ENCODE results near the gene DUSP12. TPM values are rescaled to one million over a fixed set of nuclear protein-coding genes. Genes with fewer than 3 reads are reported as not detected.

Gene DUSP12
- total and polyA plus RNA-seq, 2 experiments from 2014 or later = 34.2 to 34.9 TPM

DNA sequence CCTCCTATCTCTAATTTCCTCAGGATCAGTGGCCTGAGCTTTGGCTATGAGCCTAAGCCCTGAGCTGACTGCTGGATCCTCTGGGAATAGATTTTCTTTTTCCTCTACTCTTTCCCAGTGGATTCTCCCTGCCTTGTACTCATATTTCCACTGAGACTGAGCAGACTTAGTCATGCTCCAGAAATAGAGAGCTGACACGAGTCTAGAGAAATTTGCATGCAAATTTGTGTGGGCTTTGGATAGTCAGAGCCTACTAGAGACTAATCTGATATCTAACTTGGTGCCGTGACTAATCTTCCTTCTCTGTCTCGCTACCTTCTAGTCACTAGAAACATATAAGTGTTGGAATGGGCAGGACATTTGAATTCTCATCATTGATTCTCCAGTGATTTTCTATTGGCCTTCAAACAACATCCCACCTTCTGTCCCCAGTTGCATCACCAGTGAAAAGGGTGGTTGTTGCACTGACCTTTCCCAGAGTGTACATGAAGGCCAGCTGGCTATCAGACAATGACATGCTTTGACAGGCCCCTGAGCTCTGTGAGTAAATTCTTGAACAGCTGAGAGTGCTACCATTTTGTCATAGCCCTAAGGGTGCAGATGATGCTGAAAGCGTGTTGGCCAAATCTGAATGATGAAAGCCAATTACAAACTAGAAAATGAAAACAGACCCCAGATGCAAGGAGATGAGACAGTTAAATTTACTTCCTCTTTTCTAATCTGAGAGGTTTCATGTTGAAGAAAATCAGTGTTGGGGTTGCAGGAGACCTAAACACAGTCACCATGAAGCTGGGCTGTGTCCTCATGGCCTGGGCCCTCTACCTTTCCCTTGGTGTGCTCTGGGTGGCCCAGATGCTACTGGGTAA lies 42.9 kb upstream of the DUSP12 start, which contains the start of gene FCRLA:
Gene FCRLA (plus strand): TSS at position 748 of the 866 bp plus-strand sequence. CDS start 36 bp downstream, at position 784.
- peak within 1 kb of the TSS; percentile 73 for H3K9ac ChIP-seq
- peak; percentile 98 for DNase-seq
- peaks cover 27% of the 10 kb centered on the region for H3K4me1 ChIP-seq (ENCODE audit: insufficient read depth)
- no peaks in the 10 kb centered on the region for H3K27me3 ChIP-seq (replicated peaks; ENCODE audit: insufficient read depth)
- in situ Hi-C loops (cut with MboI) = no loop called here
- TF ChIP-seq EZH2phosphoT487 (IDR thresholded peaks at IDR 0.05; ENCODE audit: insufficient read depth, low read depth) (no peak), EZH2 (IDR thresholded peaks at IDR 0.05; ENCODE audit: insufficient read depth, poor library complexity, severe bottlenecking) (no peak)
- no peaks in the 10 kb centered on the region for H4K20me1 ChIP-seq (ENCODE audit: insufficient read depth)
- H3F3A ChIP-seq (ENCODE audit: insufficient read depth) = peaks cover 18% of the 10 kb centered on the region
- H3K4me2 ChIP-seq (ENCODE audit: unreplicated experiment) = peak within 1 kb of the TSS; percentile 21
- H3K9me3 ChIP-seq (ENCODE audit: low read depth) = no peaks in the 10 kb centered on the region
- 21 to 23% methylated on average over 4 of the region's 4 CpGs for WGBS, 2 experiments (ENCODE audit: low coverage in 1 of 2, low lambda C conversion rate in 2 of 2, missing lambda C conversion rate in 2 of 2)
- no peaks in the 10 kb centered on the region for H3K36me3 ChIP-seq (ENCODE audit: low read depth)
- H3K9me2 ChIP-seq (ENCODE audit: insufficient read depth) = no peaks in the 10 kb centered on the region
- H3K4me3 ChIP-seq = no peak within 1 kb of the TSS
- peak within 1 kb of the TSS; percentile 68 for H2AFZ ChIP-seq
- peak within 1 kb of the TSS; percentile 96 for H3K27ac ChIP-seq
- no peaks in the 10 kb centered on the region for H3K79me2 ChIP-seq (ENCODE audit: insufficient read depth)

- DNase-seq = no peak
- peaks cover 27% of the 10 kb centered on the region for H3K4me1 ChIP-seq (ENCODE audit: insufficient read depth)
- WGBS, 2 experiments (ENCODE audit: low coverage in 1 of 2, low lambda C conversion rate in 2 of 2, missing lambda C conversion rate in 2 of 2) = 100% methylated on average over 2 of the region's 2 CpGs
- H4K20me1 ChIP-seq (ENCODE audit: insufficient read depth) = no peaks in the 10 kb centered on the region
- H3K79me2 ChIP-seq (ENCODE audit: insufficient read depth) = no peaks in the 10 kb centered on the region
- in situ Hi-C loops (cut with MboI) = no loop called here
- no peaks in the 10 kb centered on the region for H3K36me3 ChIP-seq (ENCODE audit: low read depth)
- H3K9me3 ChIP-seq (ENCODE audit: low read depth) = no peaks in the 10 kb centered on the region
- TF ChIP-seq EZH2phosphoT487 (IDR thresholded peaks at IDR 0.05; ENCODE audit: insufficient read depth, low read depth) (no peak), EZH2 (IDR thresholded peaks at IDR 0.05; ENCODE audit: insufficient read depth, poor library complexity, severe bottlenecking) (no peak)
- H3K9me2 ChIP-seq (ENCODE audit: insufficient read depth) = no peaks in the 10 kb centered on the region
- peak overlapping the region; percentile 96 for H3K27ac ChIP-seq
- peaks cover 18% of the 10 kb centered on the region for H3F3A ChIP-seq (ENCODE audit: insufficient read depth)
- H3K9ac ChIP-seq = no peak overlapping the region
- H3K4me2 ChIP-seq (ENCODE audit: unreplicated experiment) = no peak overlapping the region
- H3K4me3 ChIP-seq = no peak overlapping the region
- H2AFZ ChIP-seq = no peak overlapping the region
- no peaks in the 10 kb centered on the region for H3K27me3 ChIP-seq (replicated peaks; ENCODE audit: insufficient read depth)
These were observed 42.1 kb upstream of the DUSP12 start for GRCh38 chr1:161707503-161707902.

- H3K36me3 ChIP-seq (ENCODE audit: low read depth) = no peaks in the 10 kb centered on the region
- H3K4me1 ChIP-seq (ENCODE audit: insufficient read depth) = peaks cover 27% of the 10 kb centered on the region
- no peak overlapping the region for H2AFZ ChIP-seq
- no peak overlapping the region for H3K4me2 ChIP-seq (ENCODE audit: unreplicated experiment)
- TF ChIP-seq EZH2 (IDR thresholded peaks at IDR 0.05; ENCODE audit: insufficient read depth, poor library complexity, severe bottlenecking) = no peak
- no peak for TF ChIP-seq EZH2phosphoT487 (IDR thresholded peaks at IDR 0.05; ENCODE audit: insufficient read depth, low read depth)
- no peaks in the 10 kb centered on the region for H4K20me1 ChIP-seq (ENCODE audit: insufficient read depth)
- WGBS, 2 experiments (ENCODE audit: low coverage in 1 of 2, low lambda C conversion rate in 2 of 2, missing lambda C conversion rate in 2 of 2) = 68 to 72% methylated on average over 4 of the region's 4 CpGs
- no peaks in the 10 kb centered on the region for H3K9me3 ChIP-seq (ENCODE audit: low read depth)
- peaks cover 18% of the 10 kb centered on the region for H3F3A ChIP-seq (ENCODE audit: insufficient read depth)
- no peaks in the 10 kb centered on the region for H3K9me2 ChIP-seq (ENCODE audit: insufficient read depth)
- in situ Hi-C loops (cut with MboI) = no loop called here
- no peak for DNase-seq
- no peaks in the 10 kb centered on the region for H3K27me3 ChIP-seq (replicated peaks; ENCODE audit: insufficient read depth)
- H3K79me2 ChIP-seq (ENCODE audit: insufficient read depth) = no peaks in the 10 kb centered on the region
- H3K4me3 ChIP-seq = no peak overlapping the region
- no peak overlapping the region for H3K27ac ChIP-seq
- no peak overlapping the region for H3K9ac ChIP-seq
These were observed 40.2 kb upstream of the DUSP12 start for GRCh38 chr1:161709373-161709772.

- no peak overlapping the region for H3K9ac ChIP-seq
- H3K4me2 ChIP-seq (ENCODE audit: unreplicated experiment) = no peak overlapping the region
- H3K9me2 ChIP-seq (ENCODE audit: insufficient read depth) = no peaks in the 10 kb centered on the region
- in situ Hi-C loops (cut with MboI) = no loop called here
- H3K27ac ChIP-seq = no peak overlapping the region
- H3K79me2 ChIP-seq (ENCODE audit: insufficient read depth) = no peaks in the 10 kb centered on the region
- H3K9me3 ChIP-seq (ENCODE audit: low read depth) = no peaks in the 10 kb centered on the region
- 64 to 67% methylated on average over 4 of the region's 4 CpGs for WGBS, 2 experiments (ENCODE audit: low coverage in 1 of 2, low lambda C conversion rate in 2 of 2, missing lambda C conversion rate in 2 of 2)
- peaks cover 15% of the 10 kb centered on the region for H3F3A ChIP-seq (ENCODE audit: insufficient read depth)
- no peaks in the 10 kb centered on the region for H3K36me3 ChIP-seq (ENCODE audit: low read depth)
- H3K27me3 ChIP-seq (replicated peaks; ENCODE audit: insufficient read depth) = no peaks in the 10 kb centered on the region
- peaks cover 25% of the 10 kb centered on the region for H3K4me1 ChIP-seq (ENCODE audit: insufficient read depth)
- no peak for DNase-seq
- no peaks in the 10 kb centered on the region for H4K20me1 ChIP-seq (ENCODE audit: insufficient read depth)
- no peak overlapping the region; the same call in 1 of the 2 replicates for H2AFZ ChIP-seq
- no peak overlapping the region for H3K4me3 ChIP-seq
- TF ChIP-seq EZH2 (IDR thresholded peaks at IDR 0.05; ENCODE audit: insufficient read depth, poor library complexity, severe bottlenecking) = no peak
- no peak for TF ChIP-seq EZH2phosphoT487 (IDR thresholded peaks at IDR 0.05; ENCODE audit: insufficient read depth, low read depth)
These were observed 39.0 kb upstream of the DUSP12 start for GRCh38 chr1:161710560-161710959.
